Neural progenitor cell (in vitro differentiated cells): ENCODE data around the gene COG6.

Source experiments
- CTCF ChIP-seq: fragments of 200-600 bp; sonication (generic); IDR thresholded peaks from 2 replicates; pipeline ENCODE4 v1.5.1; 2017; ENCODE audit warnings: antibody characterized with exemption, mild to moderate bottlenecking
- EZH2 ChIP-seq: fragments of 200-600 bp; sonication (generic); IDR thresholded peaks from 2 replicates; pipeline ENCODE4 v1.6.1; 2017; ENCODE audit warnings: antibody characterized with exemption, mild to moderate bottlenecking, moderate library complexity

- no peak for TF ChIP-seq CTCF
- TF ChIP-seq EZH2 = no peak
Observed at GRCh38 chr13:39631307-39631706, 24.2 kb upstream of the COG6 start.
